Endothelial cell of umbilical vein (primary cell): Measurements from ENCODE around the gene EP400. TPM values are rescaled to one million over a fixed set of nuclear protein-coding genes. Genes with fewer than 3 reads are reported as not detected.

Experiments used
- BruUV-seq: library from RNA; stranded (reverse); fragments of 400-500 nt; replicated peaks from 2 replicates; lab custom pipeline; 2021; lab: Mats Ljungman, UMichigan
- CTCF ChIA-PET: fragments of 300-600, 350-600 bp; sonication (Branson Sonifier 250); formaldehyde crosslinking; loops from one replicate; lab custom pipeline; 2021; ENCODE audit warnings: antibody characterized with exemption, inconsistent platforms; lab: Charles Lee
- POLR2A ChIA-PET: fragments of 300-600, 350-600 bp; sonication (Branson Sonifier 250); formaldehyde crosslinking; loops from one replicate; lab custom pipeline; 2021; ENCODE audit warnings: antibody characterized with exemption, inconsistent platforms; lab: Charles Lee
- DNase-seq: peaks from one replicate; pipeline ENCODE4 v3.0.0-alpha.2; 2011; ENCODE audit warnings: low read depth, low spot score
- FAIRE-seq: peaks from 2 replicates; lab custom pipeline; 2011; peaks lifted over from hg19 to GRCh38; lab: Jason Lieb, UNC
- H2AFZ ChIP-seq: 2 replicates; pipeline ENCODE4 v1.6.0; 2012; ENCODE audit warnings: low read depth, low read length, control low read depth, inconsistent platforms
- H3K27ac ChIP-seq: 2 replicates; pipeline ENCODE4 v1.5.1; 2011; ENCODE audit warnings: low read depth, mild to moderate bottlenecking, control low read depth, low read length, moderate library complexity; ENCODE audit not compliant: insufficient read depth
- H3K27me3 ChIP-seq, 2 experiments: 2 replicates each; pipeline versions ENCODE4 v1.6.0 to v1.6.1; 2011; ENCODE audit warnings: low read length in 2 of 2, mixed read lengths in 1 of 2; ENCODE audit not compliant: control insufficient read depth in 2 of 2, insufficient read depth in 2 of 2
- H3K36me3 ChIP-seq, 2 experiments: 2 replicates in 1 of 2; 3 replicates in 1 of 2; pipeline ENCODE4 v1.5.1; 2011; ENCODE audit warnings: low read length in 2 of 2, mild to moderate bottlenecking in 1 of 2, moderate library complexity in 1 of 2; ENCODE audit not compliant: control insufficient read depth in 2 of 2, insufficient read depth in 2 of 2; ENCODE audit errors: extremely low read depth in 1 of 2
- H3K4me1 ChIP-seq: 3 replicates; pipeline ENCODE4 v1.5.1; 2011; ENCODE audit warnings: mild to moderate bottlenecking, low read length; ENCODE audit not compliant: control insufficient read depth, insufficient read depth; ENCODE audit errors: extremely low read depth
- H3K4me2 ChIP-seq: 2 replicates; pipeline ENCODE4 v1.6.1; 2011; ENCODE audit warnings: low read length, control low read depth, mixed read lengths; ENCODE audit not compliant: insufficient read depth
- H3K4me3 ChIP-seq, 3 experiments: fragments of 200-600 bp in 1 of 3; sonication (generic), shearing (Covaris generic) in 1 of 3; replicated peaks in 1 of 3; 2 replicates each; pipeline ENCODE4 v1.5.1; 2011 to 2016; ENCODE audit warnings: control low read depth in 3 of 3, low read length in 3 of 3, mild to moderate bottlenecking in 2 of 3, inconsistent platforms in 1 of 3, low read depth in 1 of 3, moderate library complexity in 1 of 3; ENCODE audit not compliant: insufficient read depth in 1 of 3
- H3K79me2 ChIP-seq: 2 replicates; pipeline ENCODE4 v1.6.0; 2012; ENCODE audit warnings: low read length, inconsistent platforms; ENCODE audit not compliant: control insufficient read depth, insufficient read depth
- H3K9ac ChIP-seq: replicated peaks from 2 replicates; pipeline ENCODE3; 2011; ENCODE audit warnings: low read length, control low read depth; ENCODE audit not compliant: insufficient read depth; ENCODE audit errors: extremely low read depth
- H3K9me1 ChIP-seq: replicated peaks from 3 replicates; pipeline ENCODE4 v1.6.0; 2011; ENCODE audit warnings: mild to moderate bottlenecking, low read length; ENCODE audit not compliant: control insufficient read depth, insufficient read depth; ENCODE audit errors: extremely low read depth
- H3K9me3 ChIP-seq: replicated peaks from 2 replicates; pipeline ENCODE4 v1.5.1; 2012; ENCODE audit warnings: low read length, inconsistent platforms; ENCODE audit not compliant: control insufficient read depth, insufficient read depth
- H4K20me1 ChIP-seq: replicated peaks from 2 replicates; pipeline ENCODE3; 2011; ENCODE audit warnings: mild to moderate bottlenecking, low read length; ENCODE audit not compliant: control insufficient read depth, insufficient read depth; ENCODE audit errors: extremely low read depth
- CTCF ChIP-seq, 2 donors: IDR thresholded peaks; 1 replicate in 1 of 2; 2 replicates in 1 of 2; pipeline ENCODE4 v1.5.1; 2011; ENCODE audit warnings: low read length in 2 of 2, mild to moderate bottlenecking in 2 of 2, moderate library complexity in 2 of 2, control low read depth in 1 of 2, inconsistent platforms in 1 of 2, low read depth in 1 of 2; ENCODE audit not compliant: insufficient read depth in 1 of 2; ENCODE audit errors: extremely low read depth in 1 of 2
- EZH2 ChIP-seq: IDR thresholded peaks from 2 replicates; pipeline ENCODE4 v1.6.1; 2012; ENCODE audit warnings: borderline replicate concordance, low read depth, mild to moderate bottlenecking, moderate library complexity, low read length, inconsistent platforms; ENCODE audit not compliant: severe bottlenecking
- FOS ChIP-seq: IDR thresholded peaks from 2 replicates; pipeline ENCODE4 v1.6.1; 2011; ENCODE audit warnings: mild to moderate bottlenecking, low read length, moderate library complexity, borderline replicate concordance; ENCODE audit not compliant: insufficient read depth
- GATA2 ChIP-seq: IDR thresholded peaks from 2 replicates; pipeline ENCODE4 v1.7.0; 2011; ENCODE audit warnings: low read depth, mild to moderate bottlenecking, moderate library complexity, mixed read lengths, low read length; ENCODE audit not compliant: insufficient read length, insufficient read depth
- MAX ChIP-seq: IDR thresholded peaks from 2 replicates; pipeline ENCODE4 v1.6.1; 2011; ENCODE audit not compliant: insufficient read depth, insufficient read length
- MYC ChIP-seq: IDR thresholded peaks from one replicate; pipeline ENCODE4 v1.6.1; 2011; ENCODE audit warnings: mild to moderate bottlenecking, low read depth, low read length
- POLR2A ChIP-seq: IDR thresholded peaks from 2 replicates; pipeline ENCODE4 v1.6.1; 2012; ENCODE audit warnings: low read depth, mild to moderate bottlenecking, control low read depth, low read length
- dilution Hi-C: fragments of 300-500 bp; cut with MboI; formaldehyde crosslinking; loops from one replicate; pipeline ENCODE4 v1.15.0; 2019; ENCODE audit warnings: low sequenced_read_pairs; ENCODE audit not compliant: extremely low pct_ligation_motif_present
- intact Hi-C: fragments of 100-400 bp; cut with micrococcal nuclease; formaldehyde crosslinking; loops from one replicate; pipeline ENCODE4 v1.10.0; 2022
- polyA plus RNA-seq, 4 experiments: library from polyadenylated mRNA; depleted of rRNA in 3 of 4; stranded (reverse) in 3 of 4; unstranded in 1 of 4; fragments of >200 nt; gene quantifications; 2 replicates each; pipeline versions ENCODE4 v1.2.1 to v1.2.3, GENCODE V29; 2011 to 2012; ENCODE audit warnings: missing spikeins in 1 of 4
- total RNA-seq: library from RNA; stranded (reverse); gene quantifications from 2 replicates; pipeline ENCODE4 v1.2.3, GENCODE V29; 2021

The EP400 gene
- total and polyA plus RNA-seq, 2 donors (not counting 3 experiments of a cell fraction or from before 2014, with no cell fraction given): 9.0 to 57.7 TPM

GRCh38 chr12:131994589-131994988 is 44.8 kb downstream of the EP400 start:
- Histone ChIP-seq H3K79me2 (no peaks in the 10 kb centered on the region), H3K27me3 (no peaks in the 10 kb centered on the region), H3K4me2 (no peak overlapping the region), H2AFZ (no peak overlapping the region), H3K36me3 (peaks cover 12 to 36% of the 10 kb centered on the region in 2 experiments), H4K20me1 (no peaks in the 10 kb centered on the region), H3K4me1 (no peaks in the 10 kb centered on the region), H3K4me3 (no peak overlapping the region), H3K9me1 (no peaks in the 10 kb centered on the region), H3K9me3 (no peaks in the 10 kb centered on the region), H3K9ac (no peak overlapping the region), H3K27ac (no peak overlapping the region)
- TF ChIP-seq CTCF (IDR thresholded peaks at IDR 0.05; ENCODE audit: extremely low read depth in 1 of 2, insufficient read depth in 1 of 2, low read depth in 1 of 2, low read length in 2 of 2): no peak
- no peak for TF ChIP-seq FOS
- TF ChIP-seq EZH2: no peak
- no peak for TF ChIP-seq MYC
- TF ChIP-seq MAX: no peak
- TF ChIP-seq GATA2: no peak
- no peak for TF ChIP-seq POLR2A
- no TSS peak for BruUV-seq
- DNase-seq (no peak), FAIRE-seq (no peak)
- ChIA-PET POLR2A (no interaction called here), CTCF (no interaction called here)
- dilution Hi-C loops (no loop called here), intact Hi-C loops (no loop called here)
